ENCODE measurements around the gene GJB4.

GJB4 gene

GRCh38 chr1:34779005-34779404 lies 19.5 kb downstream of the GJB4 start:
- DNase-seq: no peak

GRCh38 chr1:34779526-34779925 lies 20.0 kb downstream of the GJB4 start:
- no peak for DNase-seq

GRCh38 chr1:34779962-34780361 lies 20.4 kb downstream of the GJB4 start:
- no peak for DNase-seq

GRCh38 chr1:34780528-34780927 lies 21.0 kb downstream of the GJB4 start:
- no peak for DNase-seq

GRCh38 chr1:34781071-34781843 lies 21.7 kb downstream of the GJB4 start, which contains the start of gene GJB3:
Gene GJB3 (plus strand): TSS chr1:34781214. CDS start chr1:34784763, 3,549 bp downstream.
- no peak for DNase-seq

- no peak for DNase-seq
These were observed 22.4 kb downstream of the GJB4 start for GRCh38 chr1:34781844-34782391.

- no peak for DNase-seq
These were observed 25.2 kb downstream of the GJB4 start for GRCh38 chr1:34784751-34785221.

- no peak for DNase-seq
These were observed 25.8 kb downstream of the GJB4 start for GRCh38 chr1:34785231-34785874.

- no peak for DNase-seq
These were observed 26.4 kb downstream of the GJB4 start for GRCh38 chr1:34785875-34786470.

- DNase-seq: peak; percentile 49
These were observed 27.2 kb downstream of the GJB4 start for GRCh38 chr1:34786521-34787325.

GRCh38 chr1:34787461-34788420 lies 28.2 kb downstream of the GJB4 start:
- no peak for DNase-seq

- DNase-seq: no peak
These were observed 31.4 kb downstream of the GJB4 start for GRCh38 chr1:34790985-34791384.

GRCh38 chr1:34792424-34792823 lies 32.9 kb downstream of the GJB4 start:
- no peak for DNase-seq

GRCh38 chr1:34792868-34793727 lies 33.6 kb downstream of the GJB4 start, which contains the start of gene GJA4:
Gene GJA4 (plus strand): TSS chr1:34792999. CDS start chr1:34794214, 1,215 bp downstream.
- no peak for DNase-seq

- no peak for DNase-seq
These were observed 34.7 kb downstream of the GJB4 start for GRCh38 chr1:34794001-34794789.

- DNase-seq: no peak
These were observed 35.2 kb downstream of the GJB4 start for GRCh38 chr1:34794790-34795180.

GRCh38 chr1:34795916-34796315 lies 36.4 kb downstream of the GJB4 start:
- DNase-seq: no peak

- DNase-seq: no peak
These were observed 37.5 kb downstream of the GJB4 start for GRCh38 chr1:34796990-34797389.

GRCh38 chr1:34800214-34800613 lies 40.7 kb downstream of the GJB4 start:
- DNase-seq: no peak

- no peak for DNase-seq
These were observed 44.2 kb downstream of the GJB4 start for GRCh38 chr1:34803770-34804169.
